T47D (cell line): Measurements from ENCODE around the gene SORCS3.

Experiments used
- DNase-seq, 2 experiments: peaks; one replicate each; pipeline versions ENCODE4 v3.0.0 to v3.0.0-alpha.2; 2011 to 2012; ENCODE audit warnings: low read depth in 1 of 2, low spot score in 1 of 2
- JUND ChIP-seq: IDR thresholded peaks from 2 replicates; pipeline ENCODE4 v1.6.1; 2012; ENCODE audit warnings: low read depth
- in situ Hi-C: cut with HindIII; loops from 2 replicates; pipeline ENCODE4 v1.10.0; 2016; ENCODE audit warnings: low sequenced_read_pairs, low pct_unique_long_range_greater_than_20kb

Gene SORCS3

DNA sequence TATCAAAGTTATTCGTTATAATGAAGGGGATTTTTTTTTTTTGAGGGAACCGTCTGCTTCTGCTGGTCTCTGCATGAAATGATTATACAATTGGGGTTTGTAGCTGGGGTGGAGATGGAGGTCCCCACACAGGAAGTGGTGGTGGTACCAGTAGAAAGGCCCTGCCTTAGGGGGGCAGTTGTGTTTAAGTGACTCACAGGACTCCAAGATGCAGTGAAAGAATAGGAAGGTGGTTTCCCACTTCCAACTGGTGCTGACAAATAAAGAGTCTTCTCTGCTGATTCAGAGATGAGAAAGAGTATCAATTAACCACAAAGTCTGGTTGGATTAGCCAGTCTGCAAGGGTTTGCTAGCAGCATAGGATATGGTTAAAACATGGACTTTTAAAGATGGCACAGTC is 376.0 kb downstream of the SORCS3 start:
- no peak for TF ChIP-seq JUND
- in situ Hi-C loops: no loop called here
- no peak for DNase-seq

DNA sequence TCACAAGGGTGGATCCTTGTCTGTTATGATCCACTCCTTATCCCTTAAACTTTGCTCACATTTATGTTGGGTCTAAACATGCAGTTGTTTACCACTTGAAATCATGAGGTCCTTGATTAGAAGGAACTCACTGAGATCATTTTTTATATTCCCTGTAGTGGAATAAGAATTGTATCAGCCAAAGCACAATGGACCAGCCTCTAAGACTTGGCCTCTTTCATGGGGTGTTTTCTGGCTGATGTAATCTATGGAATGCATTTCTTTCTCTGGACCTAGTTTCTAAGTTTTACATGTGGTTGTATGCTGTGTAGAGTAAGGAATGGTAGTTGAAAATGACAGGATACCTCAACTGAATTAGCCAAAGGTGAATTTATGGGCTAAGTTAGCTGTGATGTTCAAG is 376.6 kb downstream of the SORCS3 start:
- no peak for TF ChIP-seq JUND
- DNase-seq: no peak
- in situ Hi-C loops: no loop called here

DNA sequence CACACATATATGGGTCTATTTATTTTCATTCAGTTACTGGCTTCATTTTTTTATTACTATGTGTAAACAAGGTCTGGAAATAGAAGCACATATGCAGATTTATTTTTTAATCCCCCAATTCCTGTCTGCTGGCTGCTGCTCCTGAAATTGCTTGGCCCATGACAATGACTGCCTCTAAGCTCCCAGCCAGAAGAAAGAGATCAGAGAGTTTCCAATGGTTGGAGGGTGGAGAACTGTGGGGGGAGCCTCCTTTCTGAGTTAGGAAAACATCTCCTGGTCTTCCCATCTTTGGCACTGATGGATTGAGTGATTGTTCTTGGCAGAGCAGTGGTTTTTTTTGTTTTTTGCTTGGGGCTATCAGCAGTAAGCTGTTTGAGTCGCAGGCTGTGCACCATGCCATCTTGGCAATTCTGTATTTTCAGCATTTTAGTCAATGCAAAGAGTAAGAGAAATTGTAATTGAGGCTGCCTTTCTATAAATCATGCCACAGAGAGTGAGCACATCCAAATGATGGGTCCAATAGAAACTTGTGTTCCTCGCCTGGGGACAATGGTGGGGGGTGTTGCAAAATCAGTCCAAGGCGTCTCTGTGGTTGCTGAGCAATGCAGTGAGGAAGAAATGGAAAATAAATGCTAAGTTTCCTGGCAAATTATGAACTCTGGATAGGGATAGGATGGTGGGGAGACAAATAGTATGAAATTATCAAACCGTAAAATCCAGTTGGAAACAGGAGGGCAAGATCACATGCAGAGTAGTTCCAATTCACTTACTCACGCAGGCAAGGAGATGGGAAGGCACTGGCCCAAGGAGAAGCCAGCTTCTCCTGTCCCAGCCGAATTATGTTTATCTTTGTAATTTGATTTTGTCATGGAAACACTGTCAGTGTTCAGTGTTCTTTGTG is 382.4 kb downstream of the SORCS3 start:
- in situ Hi-C loops: no loop called here
- DNase-seq: no peak
- no peak for TF ChIP-seq JUND

DNA sequence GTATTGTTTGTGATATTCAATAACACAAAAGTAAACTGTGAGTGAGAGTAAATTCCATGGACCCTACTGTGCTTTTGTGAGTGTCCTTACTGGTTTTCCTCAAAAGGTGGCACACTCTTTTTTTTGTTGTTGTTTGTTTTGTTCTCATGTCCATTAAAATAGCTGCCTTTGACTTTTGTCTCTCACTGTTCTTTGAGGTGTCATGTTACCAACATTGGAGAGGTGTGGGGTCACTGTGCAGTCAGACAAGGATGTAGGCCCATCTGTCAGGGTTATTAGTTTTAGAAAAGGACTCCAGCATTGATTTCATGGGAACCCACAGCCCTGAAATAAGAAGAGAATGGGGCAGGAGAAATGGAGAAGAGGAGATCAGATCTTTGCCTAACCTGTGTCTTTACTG is 383.1 kb downstream of the SORCS3 start:
- TF ChIP-seq JUND: no peak
- in situ Hi-C loops: no loop called here
- no peak for DNase-seq

DNA sequence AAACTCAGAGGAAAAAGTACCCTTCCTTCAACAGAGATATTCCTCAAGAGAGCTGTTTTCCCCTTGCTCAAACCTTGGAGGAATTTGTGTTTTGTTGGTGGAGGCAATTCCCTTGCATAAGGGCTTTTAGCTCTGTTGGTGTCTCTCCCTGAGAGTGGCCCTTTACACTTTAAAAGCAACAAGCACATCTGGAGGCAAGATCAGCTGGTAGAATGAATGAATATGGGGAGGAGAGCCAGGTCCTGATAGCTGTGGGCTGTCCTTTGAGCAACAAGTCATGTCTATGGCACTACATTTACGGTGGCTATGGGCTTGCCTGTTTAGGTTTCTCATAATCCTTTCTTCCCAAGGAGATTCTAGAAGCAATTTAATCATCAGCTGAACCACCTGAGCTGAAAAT is 384.0 kb downstream of the SORCS3 start:
- DNase-seq: no peak
- no peak for TF ChIP-seq JUND
- in situ Hi-C loops: no loop called here

DNA sequence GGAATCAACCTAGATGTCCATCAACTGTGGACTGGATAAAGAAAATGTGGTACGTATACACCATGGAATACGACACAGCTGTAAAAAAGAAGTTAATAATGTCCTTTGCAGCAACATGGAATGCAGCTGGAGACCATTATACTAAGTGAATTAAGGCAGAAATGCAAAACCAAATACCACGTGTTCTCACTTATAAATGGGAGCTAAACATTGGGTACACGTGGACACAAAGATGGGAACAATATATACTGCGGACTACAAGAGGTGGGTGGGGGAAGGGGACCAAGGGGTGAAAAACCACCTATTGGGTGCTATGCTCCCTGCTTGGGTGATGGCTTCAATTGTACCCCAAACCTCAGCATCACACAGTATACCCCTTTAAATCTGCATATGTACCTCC is 385.5 kb downstream of the SORCS3 start:
- DNase-seq: no peak
- in situ Hi-C loops: no loop called here
- no peak for TF ChIP-seq JUND

DNA sequence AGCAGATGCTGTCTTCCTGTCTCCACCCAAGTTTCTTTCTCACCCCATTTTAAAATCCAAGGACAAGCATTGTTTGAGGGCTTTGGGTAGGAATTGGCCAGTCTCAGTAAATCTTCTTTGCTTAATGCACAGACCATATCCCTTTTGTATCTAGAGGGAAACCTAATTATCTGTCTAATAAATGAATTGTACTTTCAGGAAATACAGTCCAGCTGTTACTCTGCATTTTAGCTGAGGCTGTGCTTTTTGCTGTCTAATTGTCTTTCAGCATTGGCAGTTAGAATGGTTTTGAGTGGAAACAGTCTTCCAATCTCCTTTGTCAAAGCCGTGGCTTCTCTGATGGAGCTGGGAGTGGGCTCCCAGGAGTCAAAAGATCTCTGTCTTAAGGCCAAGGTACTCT is 388.2 kb downstream of the SORCS3 start:
- DNase-seq: no peak
- in situ Hi-C loops: no loop called here
- no peak for TF ChIP-seq JUND

DNA sequence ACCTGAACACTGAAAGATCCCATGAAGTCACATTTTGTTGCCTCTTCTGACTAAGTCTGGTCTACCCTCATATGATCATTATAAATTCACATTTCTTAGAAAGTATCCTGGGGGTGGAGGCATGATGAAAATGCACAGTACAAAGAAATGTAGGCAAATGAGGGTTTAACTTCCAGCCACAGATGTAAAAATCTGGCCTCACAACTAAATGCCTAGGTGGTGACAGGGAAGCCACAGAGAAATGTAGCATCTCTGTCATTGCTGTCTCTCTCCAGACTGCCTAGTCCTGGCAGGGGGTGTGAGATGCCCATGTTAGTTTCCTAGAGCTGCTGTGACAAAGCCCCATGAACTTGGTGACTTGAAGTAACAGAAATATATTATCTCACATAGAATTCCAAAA is 395.9 kb downstream of the SORCS3 start:
- in situ Hi-C loops: no loop called here
- no peak for TF ChIP-seq JUND
- no peak for DNase-seq

DNA sequence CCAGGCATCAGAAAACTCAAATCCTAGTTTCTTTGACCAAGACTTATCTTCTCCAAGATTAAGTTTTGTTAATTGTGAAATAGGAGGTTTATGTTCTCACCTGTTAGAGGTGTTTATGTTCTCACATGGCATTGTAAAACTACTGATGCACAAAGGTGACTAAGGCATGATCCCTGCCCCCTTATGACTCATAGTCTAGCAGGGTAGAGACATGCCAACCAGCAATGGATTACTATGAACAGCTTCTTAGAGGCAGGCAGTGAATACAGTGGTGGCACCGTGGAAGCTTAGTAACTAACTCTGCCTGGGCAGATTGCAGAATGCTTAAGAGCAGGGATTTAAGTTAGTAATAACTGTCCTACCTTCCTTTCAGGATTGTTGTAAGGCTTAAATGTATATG is 400.9 kb downstream of the SORCS3 start:
- no peak for TF ChIP-seq JUND
- in situ Hi-C loops: no loop called here
- no peak for DNase-seq

DNA sequence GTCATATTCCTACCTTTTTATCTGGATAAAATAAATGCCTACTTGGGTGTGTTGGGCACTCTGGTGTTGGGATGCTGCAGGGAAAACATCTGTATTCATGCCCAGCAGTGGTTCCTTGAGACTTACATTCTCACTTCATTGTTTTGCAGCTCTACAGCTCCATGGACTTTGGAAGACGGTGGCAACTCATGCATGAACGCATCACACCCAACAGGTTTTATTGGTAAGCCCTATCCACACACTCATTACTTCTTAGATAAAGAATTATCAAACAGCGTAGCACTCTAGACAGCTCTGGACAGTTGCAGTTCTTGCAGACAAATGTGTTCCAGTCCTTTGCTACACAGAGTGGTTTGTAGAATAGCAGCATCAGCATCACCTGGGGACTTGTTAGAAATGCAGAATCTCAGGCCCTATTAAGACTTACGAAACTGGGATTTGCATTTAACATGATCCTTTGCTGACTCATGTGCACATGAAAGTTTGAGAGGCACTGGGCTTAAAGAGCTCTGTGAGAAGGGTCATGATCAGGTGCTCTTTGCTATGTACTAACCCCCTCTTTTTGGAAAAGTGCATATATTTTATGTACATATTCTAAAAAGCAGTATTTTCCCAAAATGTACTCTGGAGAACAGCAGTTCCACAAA is 401.9 kb downstream of the SORCS3 start:
- TF ChIP-seq JUND: no peak
- in situ Hi-C loops: no loop called here

DNA sequence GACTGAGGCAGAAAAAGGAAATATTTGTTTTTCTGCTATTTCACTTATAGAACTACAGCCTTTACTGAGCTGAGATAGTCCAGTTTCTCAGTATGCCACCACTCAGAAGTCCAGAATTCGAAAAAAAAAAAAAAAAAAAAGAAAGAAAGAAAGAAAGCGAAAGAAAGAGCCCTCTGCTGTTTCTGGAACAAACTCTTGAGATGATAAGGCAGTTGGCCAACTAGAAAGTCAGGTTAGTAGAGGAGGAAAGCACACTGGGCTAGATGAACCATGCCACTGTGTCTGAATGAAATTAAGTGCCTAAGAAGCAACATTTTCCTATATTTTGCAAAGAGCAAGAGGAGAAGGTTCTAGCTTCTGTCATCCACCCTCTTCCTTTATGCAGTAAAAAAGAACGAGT is 403.8 kb downstream of the SORCS3 start:
- in situ Hi-C loops: no loop called here
- no peak for DNase-seq
- TF ChIP-seq JUND: no peak

More for the DNA sequence above, 401.9 kb downstream of the SORCS3 start:
- no peak for DNase-seq

DNA sequence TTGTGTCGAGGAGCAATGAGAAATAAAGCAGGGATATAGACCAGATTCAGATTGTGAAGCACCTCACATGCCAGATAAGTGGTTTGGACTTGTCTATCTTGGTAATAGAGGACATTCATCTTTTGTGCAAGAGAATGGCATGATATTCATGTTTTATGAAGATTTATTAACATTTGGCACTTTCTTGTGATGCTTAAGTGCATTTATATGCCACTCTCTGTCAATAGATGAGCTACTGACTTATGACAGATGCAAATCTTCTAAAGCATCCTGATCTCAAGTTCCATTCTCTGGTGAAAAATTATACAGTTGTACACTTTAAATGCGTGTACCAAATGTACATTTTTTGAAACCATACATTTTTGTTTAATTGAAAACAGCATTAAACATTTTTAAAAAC is 415.3 kb downstream of the SORCS3 start:
- TF ChIP-seq JUND: no peak
- in situ Hi-C loops: no loop called here
- no peak for DNase-seq

DNA sequence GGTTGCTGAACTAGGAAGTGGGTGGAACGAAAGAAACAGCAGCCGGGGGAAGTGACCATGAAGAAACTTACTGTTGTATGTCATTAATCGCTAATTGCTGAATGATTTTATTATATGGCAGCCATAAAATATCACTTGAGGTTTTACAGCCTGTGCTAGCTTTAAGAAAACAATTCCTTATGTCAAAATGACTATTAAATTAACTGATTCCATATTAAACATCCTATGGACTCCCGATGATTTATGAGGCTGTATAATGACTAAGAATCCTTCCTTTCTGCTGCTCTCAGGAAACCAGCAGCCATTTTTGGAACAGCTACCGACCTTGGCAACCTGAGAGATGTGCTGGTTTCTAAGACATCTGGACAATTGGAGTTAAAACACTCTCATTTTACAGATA is 421.9 kb downstream of the SORCS3 start:
- DNase-seq: no peak
- TF ChIP-seq JUND: no peak
- in situ Hi-C loops: no loop called here

DNA sequence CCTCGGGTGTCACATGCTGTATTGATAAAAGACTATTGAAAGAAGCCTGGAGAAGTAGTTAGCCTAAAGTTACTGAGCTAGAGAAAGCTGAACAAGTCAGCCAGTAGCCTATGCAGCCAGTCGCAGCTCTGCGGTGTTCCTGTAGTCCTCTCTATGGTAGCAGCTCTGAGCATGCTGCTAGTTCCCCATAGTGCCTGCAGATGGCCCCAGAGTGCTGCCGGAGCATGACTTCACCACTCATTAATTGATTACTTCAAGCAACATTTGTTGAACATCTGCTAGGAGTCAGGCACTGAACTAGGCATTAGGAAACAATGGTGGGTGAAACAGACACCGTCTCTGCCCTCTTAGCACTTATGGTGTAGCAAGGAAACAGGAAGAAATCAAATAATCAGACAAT is 422.7 kb downstream of the SORCS3 start:
- no peak for TF ChIP-seq JUND
- in situ Hi-C loops: no loop called here
- peak; percentile 4 to 52 for DNase-seq
